Muscle layer of colon (tissue), 2 donors: ENCODE measurements around the gene UBA5.
A peak's percentile ranks its signal among the peaks of the same experiment; 100 is the strongest.
"Not testable (repeated sequence)": the region's sequence is repeated elsewhere in the genome, so short reads cannot be mapped to it uniquely, and the experiment has no call there.

Source experiments
- H3K27ac ChIP-seq: one replicate; pipeline ENCODE4 v1.7.0; 2013; ENCODE audit warnings: low read depth, mild to moderate bottlenecking, low read length, moderate library complexity
- H3K27me3 ChIP-seq, 2 donors: one replicate each; pipeline ENCODE4 v1.7.0; 2013; ENCODE audit warnings: low read length in 2 of 2, mild to moderate bottlenecking in 2 of 2; ENCODE audit not compliant: insufficient read depth in 2 of 2, control insufficient read depth in 1 of 2
- H3K36me3 ChIP-seq: one replicate; pipeline ENCODE4 v1.7.0; 2013; ENCODE audit warnings: mild to moderate bottlenecking, low read length; ENCODE audit not compliant: insufficient read depth
- H3K4me1 ChIP-seq: one replicate; pipeline ENCODE4 v1.7.0; 2013; ENCODE audit warnings: mild to moderate bottlenecking, low read length; ENCODE audit not compliant: insufficient read depth
- H3K4me3 ChIP-seq, 2 donors: one replicate each; pipeline ENCODE4 v1.7.0; 2013; ENCODE audit warnings: low read length in 2 of 2, low read depth in 1 of 2, mild to moderate bottlenecking in 1 of 2, moderate library complexity in 1 of 2
- H3K9ac ChIP-seq: one replicate; pipeline ENCODE4 v1.7.0; 2013; ENCODE audit warnings: low read length
- H3K9me3 ChIP-seq: one replicate; pipeline ENCODE4 v1.7.0; 2013; ENCODE audit warnings: mild to moderate bottlenecking, low read length
- donor health status: abdominal sarcoma.
- donor health status: Adenocarcinoma of cecum.

UBA5 gene

GRCh38 chr3:132660052-132660810 is at the start of gene UBA5:
TSS of gene UBA5 (plus strand) at chr3:132660329. CDS start at chr3:132660538, 209 bp downstream.
- Histone ChIP-seq H3K36me3 (no peaks in the 10 kb centered on the region), H3K9ac (peak within 1 kb of the TSS; percentile 89), H3K27ac (peak within 1 kb of the TSS; percentile 94), H3K4me1 (peaks cover 22% of the 10 kb centered on the region), H3K4me3 (peak within 1 kb of the TSS; percentile 93 to 98), H3K9me3 (no peaks in the 10 kb centered on the region), H3K27me3 (no peaks in the 10 kb centered on the region)

- not testable (repeated sequence) for H3K9ac ChIP-seq, H3K36me3 ChIP-seq, H3K27me3 ChIP-seq, H3K4me1 ChIP-seq, H3K4me3 ChIP-seq, H3K27ac ChIP-seq, H3K9me3 ChIP-seq
Measured at GRCh38 chr3:132615301-132615700, 44.8 kb upstream of the UBA5 start.

DNA sequence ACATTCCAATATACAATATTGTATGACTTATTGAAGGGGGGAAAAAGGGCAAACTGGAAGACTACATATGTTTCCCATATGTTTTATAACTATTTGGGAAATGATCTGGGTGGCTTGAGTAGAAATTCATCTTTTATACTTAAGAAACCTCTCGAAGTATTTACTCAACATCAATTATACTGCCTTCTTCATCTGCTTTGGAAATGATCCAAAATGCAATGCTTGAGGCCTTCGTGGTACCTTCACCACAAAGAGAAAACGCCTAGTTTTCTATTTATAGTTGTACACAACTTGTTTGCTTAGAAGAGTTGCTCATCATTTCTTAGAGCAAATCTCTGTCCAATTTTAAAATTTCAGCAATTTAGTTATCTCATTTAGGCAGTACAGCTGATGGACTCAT is 44.2 kb upstream of the UBA5 start:
- Histone ChIP-seq H3K27ac (no peak overlapping the region), H3K36me3 (no peaks in the 10 kb centered on the region), H3K4me1 (no peaks in the 10 kb centered on the region), H3K4me3 (no peak overlapping the region), H3K9ac (no peak overlapping the region), H3K27me3 (no peaks in the 10 kb centered on the region), H3K9me3 (no peaks in the 10 kb centered on the region)

DNA sequence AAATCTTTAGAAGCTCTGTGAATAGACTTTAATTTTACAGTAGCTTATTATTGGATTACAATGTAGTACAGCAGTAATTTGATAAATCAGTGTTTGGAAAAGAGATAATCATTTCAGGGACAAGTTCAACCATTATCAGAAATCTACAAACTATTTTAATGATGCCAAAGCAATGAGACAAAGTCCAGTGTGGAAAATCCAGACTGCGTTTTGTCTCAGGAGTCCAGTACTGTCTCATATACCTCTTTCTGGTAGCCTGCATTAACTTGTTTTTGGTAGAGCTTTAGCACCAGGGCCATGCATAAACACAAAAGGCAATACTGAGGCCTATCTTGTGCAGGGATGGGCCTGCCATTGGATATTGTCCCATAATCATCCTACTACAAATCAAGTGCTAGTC is 43.3 kb upstream of the UBA5 start:
- no peak overlapping the region for H3K9ac ChIP-seq
- no peaks in the 10 kb centered on the region for H3K27me3 ChIP-seq
- H3K9me3 ChIP-seq = no peaks in the 10 kb centered on the region
- H3K27ac ChIP-seq = no peak overlapping the region
- no peaks in the 10 kb centered on the region for H3K36me3 ChIP-seq
- H3K4me3 ChIP-seq = no peak overlapping the region
- H3K4me1 ChIP-seq = no peaks in the 10 kb centered on the region

GRCh38 chr3:132622148-132622547 is 38.0 kb upstream of the UBA5 start:
- no peaks in the 10 kb centered on the region for H3K27me3 ChIP-seq
- no peak overlapping the region for H3K9ac ChIP-seq
- no peaks in the 10 kb centered on the region for H3K9me3 ChIP-seq
- H3K4me1 ChIP-seq = no peaks in the 10 kb centered on the region
- H3K36me3 ChIP-seq = peaks cover 14% of the 10 kb centered on the region
- H3K27ac ChIP-seq = no peak overlapping the region
- no peak overlapping the region for H3K4me3 ChIP-seq

- peaks cover 20% of the 10 kb centered on the region for H3K36me3 ChIP-seq
- no peaks in the 10 kb centered on the region for H3K27me3 ChIP-seq
- H3K9ac ChIP-seq = no peak overlapping the region
- no peaks in the 10 kb centered on the region for H3K9me3 ChIP-seq
- H3K4me1 ChIP-seq = no peaks in the 10 kb centered on the region
- H3K27ac ChIP-seq = no peak overlapping the region
- no peak overlapping the region for H3K4me3 ChIP-seq
Measured at GRCh38 chr3:132622761-132623160, 37.4 kb upstream of the UBA5 start.

- peaks cover 20% of the 10 kb centered on the region for H3K36me3 ChIP-seq
- H3K27me3 ChIP-seq = no peaks in the 10 kb centered on the region
- H3K27ac ChIP-seq = no peak overlapping the region
- no peaks in the 10 kb centered on the region for H3K4me1 ChIP-seq
- H3K9ac ChIP-seq = no peak overlapping the region
- H3K4me3 ChIP-seq = no peak overlapping the region
- no peaks in the 10 kb centered on the region for H3K9me3 ChIP-seq
Measured at GRCh38 chr3:132623646-132624045, 36.5 kb upstream of the UBA5 start.

DNA sequence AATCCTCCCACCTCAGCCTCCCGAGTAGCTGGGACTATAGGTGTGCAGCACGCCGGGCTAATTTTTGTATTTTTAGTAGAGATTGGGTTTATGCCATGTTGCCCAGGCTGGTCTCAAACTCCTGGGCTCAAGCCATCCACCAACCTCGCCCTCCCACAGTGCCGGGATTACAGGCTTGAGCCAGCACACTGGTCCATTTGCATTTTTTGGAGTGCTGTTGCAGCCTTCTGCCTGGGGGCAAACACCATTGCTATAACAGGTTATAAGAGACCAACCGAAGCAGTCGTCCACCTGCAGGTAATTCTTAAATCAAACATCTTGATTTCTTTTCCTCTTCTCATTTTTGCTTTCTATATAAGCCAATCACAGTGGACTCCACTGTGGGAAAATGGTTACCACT is 35.3 kb upstream of the UBA5 start:
- H3K36me3 ChIP-seq = peaks cover 20% of the 10 kb centered on the region
- H3K9ac ChIP-seq = no peak overlapping the region
- no peak overlapping the region for H3K27ac ChIP-seq
- H3K4me1 ChIP-seq = no peaks in the 10 kb centered on the region
- H3K27me3 ChIP-seq = no peaks in the 10 kb centered on the region
- no peaks in the 10 kb centered on the region for H3K9me3 ChIP-seq
- no peak overlapping the region for H3K4me3 ChIP-seq

DNA sequence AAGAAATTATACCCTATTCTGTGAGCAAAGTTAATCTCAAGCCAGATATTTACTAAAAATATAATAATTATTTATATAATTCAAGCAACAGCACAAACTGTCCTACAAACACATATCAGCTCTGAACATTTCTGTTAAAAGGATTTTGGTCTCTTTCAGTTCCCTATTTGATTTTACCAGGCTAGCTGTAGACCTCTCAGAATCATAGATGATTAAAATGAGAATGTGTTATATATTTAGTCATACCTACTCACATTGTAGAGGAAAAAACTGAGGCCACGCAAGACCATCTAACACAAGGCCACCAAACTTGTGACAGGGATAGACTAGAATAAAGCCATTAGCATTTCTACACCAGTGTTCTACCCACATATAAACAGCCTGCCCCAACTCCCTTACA is 34.5 kb upstream of the UBA5 start:
- no peak overlapping the region for H3K27ac ChIP-seq

DNA sequence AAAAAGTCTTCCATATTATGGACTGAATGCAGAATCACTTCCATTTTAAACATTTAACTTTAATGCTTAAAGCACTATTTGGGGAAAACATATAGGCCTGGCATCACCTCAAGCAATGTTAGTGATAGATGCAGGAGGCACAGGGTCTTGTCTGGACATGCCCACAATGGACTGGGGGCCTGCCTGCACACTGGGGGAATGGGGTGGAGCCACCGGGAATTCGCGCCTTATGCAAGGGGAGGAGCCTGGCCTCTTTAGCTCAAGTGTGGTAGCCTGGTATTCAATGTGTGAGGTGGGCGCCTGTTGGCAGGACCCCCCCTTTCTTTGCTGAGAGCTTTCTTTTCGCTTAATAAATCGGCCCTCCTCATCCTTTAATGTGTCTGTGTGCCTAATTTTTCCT is 33.2 kb upstream of the UBA5 start:
- Histone ChIP-seq H3K27me3 (no peaks in the 10 kb centered on the region), H3K4me1 (no peaks in the 10 kb centered on the region), H3K9me3 (no peaks in the 10 kb centered on the region), H3K4me3 (no peak overlapping the region), H3K36me3 (peaks cover 20% of the 10 kb centered on the region), H3K9ac (no peak overlapping the region), H3K27ac (no peak overlapping the region)

More for the DNA sequence above, 34.5 kb upstream of the UBA5 start:
- Histone ChIP-seq H3K9ac (no peak overlapping the region), H3K4me1 (no peaks in the 10 kb centered on the region), H3K27me3 (no peaks in the 10 kb centered on the region), H3K36me3 (peaks cover 20% of the 10 kb centered on the region), H3K4me3 (no peak overlapping the region), H3K9me3 (no peaks in the 10 kb centered on the region)

- peaks cover 20% of the 10 kb centered on the region for H3K36me3 ChIP-seq
- H3K4me3 ChIP-seq = no peak overlapping the region
- H3K27me3 ChIP-seq = no peaks in the 10 kb centered on the region
- no peak overlapping the region for H3K27ac ChIP-seq
- no peak overlapping the region for H3K9ac ChIP-seq
- H3K4me1 ChIP-seq = no peaks in the 10 kb centered on the region
- no peaks in the 10 kb centered on the region for H3K9me3 ChIP-seq
Measured at GRCh38 chr3:132628157-132628556, 32.0 kb upstream of the UBA5 start.

GRCh38 chr3:132629928-132630327 is 30.2 kb upstream of the UBA5 start:
- H3K4me3 ChIP-seq = no peak overlapping the region
- H3K9ac ChIP-seq = no peak overlapping the region
- no peaks in the 10 kb centered on the region for H3K4me1 ChIP-seq
- H3K9me3 ChIP-seq = no peaks in the 10 kb centered on the region
- H3K36me3 ChIP-seq = peaks cover 20% of the 10 kb centered on the region
- H3K27ac ChIP-seq = no peak overlapping the region
- no peaks in the 10 kb centered on the region for H3K27me3 ChIP-seq
